M059J (cell line): Measurements from ENCODE around the gene CD93. TPM values are rescaled to one million over a fixed set of nuclear protein-coding genes. Genes with fewer than 3 reads are reported as not detected.

ENCODE experiments used
- DNase-seq: peaks from one replicate; pipeline ENCODE4 v3.0.0-alpha.2; 2012; ENCODE audit warnings: low read depth
- total RNA-seq: library from RNA; depleted of rRNA; stranded (reverse); fragments of >200 nt; shearing (Covaris generic); gene quantifications from 2 replicates; pipeline ENCODE4 v1.2.3, GENCODE V29; 2014; rRNA removed

CD93 gene
- total RNA-seq, 1 experiment from 2014 or later, result 1.5 TPM

- no peak for DNase-seq
These were observed 51.1 kb downstream of the CD93 start, which contains the start of gene SSTR4 for GRCh38 chr20:23034721-23035671. Gene SSTR4, plus strand, starts transcription at chr20:23035312. Its CDS starts 172 bp downstream, at chr20:23035484.

- no peak for DNase-seq
These were observed 52.2 kb downstream of the CD93 start for GRCh38 chr20:23033918-23034317.

- DNase-seq, result no peak
These were observed 53.4 kb downstream of the CD93 start for GRCh38 chr20:23032750-23033078.

- DNase-seq, result no peak
These were observed 53.9 kb downstream of the CD93 start for GRCh38 chr20:23032056-23032749.

GRCh38 chr20:23031346-23031745 is 54.8 kb downstream of the CD93 start:
- DNase-seq, result no peak

Other genes starting within 250 kb of the CD93 start
- not detected in 2 replicates for gene SSTR4, start 51.0 kb downstream of the CD93 start, total RNA-seq
- gene THBD, start 36.7 kb downstream of the CD93 start, total RNA-seq, result 31.5 and 45.2 TPM in 2 replicates